Left lung (tissue), 10 donors: Measurements from ENCODE around the gene PITPNM2. TPM values are rescaled to one million over a fixed set of nuclear protein-coding genes. Genes with fewer than 3 reads are reported as not detected.
A peak's percentile ranks its signal among the peaks of the same experiment; 100 is the strongest.

Experiments used
- ATAC-seq: fragments of 200-7000 bp; cut with Tn5 transposase; one replicate; pipeline ENCODE4 v1.9.1; 2020; ENCODE audit warnings: moderate library complexity
- DNase-seq, 4 donors: peaks; one replicate each; pipeline ENCODE4 v3.0.0-alpha.2; 2013 to 2020
- H3K27ac ChIP-seq, 2 donors: fragments of 200-600 bp; sonication (generic) in 1 of 2; one replicate each; pipeline versions ENCODE4 v1.5.0 to v1.8.0; 2020 to 2021
- H3K27me3 ChIP-seq, 2 donors: fragments of 200-600 bp; sonication (generic) in 1 of 2; one replicate each; pipeline versions ENCODE4 v1.5.0 to v1.8.0; 2020 to 2021
- H3K36me3 ChIP-seq, 2 donors: fragments of 200-600 bp; sonication (generic) in 1 of 2; one replicate each; pipeline versions ENCODE4 v1.5.0 to v1.8.0; 2020 to 2021
- H3K4me1 ChIP-seq, 2 donors: fragments of 200-600 bp; one replicate each; pipeline ENCODE4 v1.8.0; 2021
- H3K4me3 ChIP-seq, 2 donors: fragments of 200-600 bp; sonication (generic) in 1 of 2; one replicate each; pipeline versions ENCODE4 v1.5.0 to v1.8.0; 2020 to 2021; ENCODE audit warnings: mild to moderate bottlenecking in 1 of 2
- H3K9me3 ChIP-seq, 2 donors: fragments of 200-600 bp; sonication (generic) in 1 of 2; one replicate each; pipeline versions ENCODE4 v1.5.0 to v1.8.0; 2020 to 2021
- intact Hi-C, 2 donors: fragments of 100-400 bp; cut with DNase I; formaldehyde crosslinking; loops; one replicate each; pipeline versions ENCODE4 v1.11.2 to v1.14.2; 2022
- polyA plus RNA-seq, 6 donors: library from polyadenylated mRNA; unstranded; fragments of 120-200 nt; gene quantifications; one replicate each; pipeline ENCODE4 v1.2.1, GENCODE V29; 2013; ENCODE audit not compliant: insufficient read length in 6 of 6
- total RNA-seq, 2 donors: library from RNA; stranded (reverse); fragmentation: NEBNext Ultra II Directional; extraction: Animal tissue kit (Norgen Biotek cat#: 25700); gene quantifications; one replicate each; pipeline ENCODE4 v1.2.1, GENCODE V29; 2021
- TF ChIP-seq, protein P1 (sequence below), 2 donors: fragments of 200-600 bp; sonication (generic) in 1 of 2; IDR thresholded peaks; one replicate each; pipeline versions ENCODE4 v1.5.0 to v1.8.0; 2021; ENCODE audit warnings: antibody characterized with exemption in 2 of 2
- donor health status: DM: no; HTN: yes; CAD: no.
- donor health status: DM: no; HTN: no; CAD: no.

The PITPNM2 gene
- total and polyA plus RNA-seq, 8 donors = 11.3 to 30.8 (median 14.5) TPM

DNA sequence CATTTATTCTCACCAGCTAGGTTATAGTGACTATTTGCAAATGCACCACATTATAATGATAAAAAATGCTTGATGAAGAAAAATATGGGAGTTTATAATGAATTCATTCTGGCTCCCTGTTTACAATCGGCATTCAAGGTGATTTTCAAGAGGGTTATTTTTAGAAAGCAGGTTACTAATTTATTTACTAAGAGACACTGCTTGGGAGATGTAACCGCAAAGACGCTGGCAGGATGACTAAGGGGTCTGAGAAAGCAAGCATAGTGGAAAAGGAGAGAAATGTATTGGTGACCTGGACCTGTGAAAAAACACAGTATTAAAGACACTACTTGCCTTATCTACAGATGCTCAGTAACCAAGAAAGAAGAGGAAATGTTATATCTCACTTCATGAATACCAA lies 13.3 kb upstream of the PITPNM2 start:
- peak; percentile 23 for ATAC-seq
- no peak for DNase-seq
- Histone ChIP-seq H3K4me1 (no peaks in the 10 kb centered on the region), H3K36me3 (peaks cover 0 to 34% of the 10 kb centered on the region in 2 donors), H3K4me3 (no peak overlapping the region), H3K27ac (peak overlapping the region in 1 of 2 donors; percentile 5), H3K9me3 (no peaks in the 10 kb centered on the region), H3K27me3 (no peaks in the 10 kb centered on the region)
- intact Hi-C loops = no loop called here
- TF ChIP-seq, protein P1, sequence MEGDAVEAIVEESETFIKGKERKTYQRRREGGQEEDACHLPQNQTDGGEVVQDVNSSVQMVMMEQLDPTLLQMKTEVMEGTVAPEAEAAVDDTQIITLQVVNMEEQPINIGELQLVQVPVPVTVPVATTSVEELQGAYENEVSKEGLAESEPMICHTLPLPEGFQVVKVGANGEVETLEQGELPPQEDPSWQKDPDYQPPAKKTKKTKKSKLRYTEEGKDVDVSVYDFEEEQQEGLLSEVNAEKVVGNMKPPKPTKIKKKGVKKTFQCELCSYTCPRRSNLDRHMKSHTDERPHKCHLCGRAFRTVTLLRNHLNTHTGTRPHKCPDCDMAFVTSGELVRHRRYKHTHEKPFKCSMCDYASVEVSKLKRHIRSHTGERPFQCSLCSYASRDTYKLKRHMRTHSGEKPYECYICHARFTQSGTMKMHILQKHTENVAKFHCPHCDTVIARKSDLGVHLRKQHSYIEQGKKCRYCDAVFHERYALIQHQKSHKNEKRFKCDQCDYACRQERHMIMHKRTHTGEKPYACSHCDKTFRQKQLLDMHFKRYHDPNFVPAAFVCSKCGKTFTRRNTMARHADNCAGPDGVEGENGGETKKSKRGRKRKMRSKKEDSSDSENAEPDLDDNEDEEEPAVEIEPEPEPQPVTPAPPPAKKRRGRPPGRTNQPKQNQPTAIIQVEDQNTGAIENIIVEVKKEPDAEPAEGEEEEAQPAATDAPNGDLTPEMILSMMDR (IDR thresholded peaks at IDR 0.05) = no peak

DNA sequence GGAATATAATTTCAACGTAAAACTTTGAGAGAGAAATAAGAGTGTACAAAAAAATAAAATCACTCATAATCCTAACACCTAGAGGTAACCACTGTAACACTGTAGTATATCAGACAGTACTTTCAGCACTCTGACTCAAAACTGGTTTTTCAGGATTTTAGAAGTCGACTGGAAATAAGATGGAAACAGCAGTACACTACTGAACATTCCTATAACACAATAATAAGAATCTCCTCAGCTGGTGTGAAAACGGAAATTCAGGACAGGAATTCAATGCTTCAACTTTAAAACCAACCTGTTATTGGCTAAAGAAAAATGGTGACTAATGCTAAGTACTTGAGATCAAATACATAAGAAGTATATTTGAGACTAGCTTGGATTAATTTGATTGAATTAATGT lies 12.3 kb upstream of the PITPNM2 start:
- intact Hi-C loops = no loop called here
- H3K27ac ChIP-seq = peak overlapping the region in 1 of 2 donors; percentile 5
- DNase-seq (peak in 1 of 4 donors; percentile 53), ATAC-seq (peak; percentile 80)
- H3K9me3 ChIP-seq = no peaks in the 10 kb centered on the region
- H3K4me1 ChIP-seq = no peaks in the 10 kb centered on the region
- no peaks in the 10 kb centered on the region for H3K27me3 ChIP-seq
- TF ChIP-seq, protein P1 (IDR thresholded peaks at IDR 0.05) = no peak
- no peak overlapping the region for H3K4me3 ChIP-seq
- peaks cover 0 to 34% of the 10 kb centered on the region in 2 donors for H3K36me3 ChIP-seq

DNA sequence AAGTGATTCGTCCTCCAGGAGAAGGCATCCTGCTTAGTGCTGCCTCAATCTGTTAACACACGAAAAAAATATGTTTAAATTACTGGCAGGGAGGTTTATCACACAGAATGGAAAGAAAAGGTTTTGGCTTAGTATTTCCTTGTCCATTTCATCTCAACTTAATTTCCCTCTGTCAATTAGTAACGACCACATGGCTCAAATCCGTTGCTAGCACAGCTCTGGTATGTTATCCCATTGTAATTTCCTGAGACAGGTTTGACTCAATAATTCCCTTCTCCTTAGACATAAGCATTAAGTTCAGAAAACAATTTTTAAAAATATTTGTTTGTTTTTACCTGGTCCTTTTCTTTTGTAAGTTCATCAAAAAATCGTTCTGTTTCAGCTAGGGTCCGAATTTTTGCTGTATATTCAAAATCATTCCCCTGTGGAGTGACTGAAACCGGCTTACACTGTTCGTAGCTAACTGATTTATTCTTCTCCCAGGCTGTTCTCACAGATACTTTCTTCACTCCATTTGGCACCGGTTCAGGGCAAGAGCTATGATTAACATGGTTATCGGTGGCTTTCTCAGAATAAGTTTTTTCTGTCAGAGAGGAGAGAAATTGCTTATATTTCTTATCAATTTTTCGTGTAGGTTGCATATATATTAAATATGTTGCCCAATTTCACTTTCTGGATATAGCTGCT lies 10.1 kb upstream of the PITPNM2 start:
- no peaks in the 10 kb centered on the region for H3K9me3 ChIP-seq
- DNase-seq (peak in 1 of 4 donors; percentile 44), ATAC-seq (no peak)
- no peaks in the 10 kb centered on the region for H3K27me3 ChIP-seq
- H3K27ac ChIP-seq = no peak overlapping the region
- TF ChIP-seq, protein P1 (IDR thresholded peaks at IDR 0.05) = no peak
- intact Hi-C loops = no loop called here
- H3K36me3 ChIP-seq = peaks cover 0 to 26% of the 10 kb centered on the region in 2 donors
- no peaks in the 10 kb centered on the region for H3K4me1 ChIP-seq
- H3K4me3 ChIP-seq = no peak overlapping the region

DNA sequence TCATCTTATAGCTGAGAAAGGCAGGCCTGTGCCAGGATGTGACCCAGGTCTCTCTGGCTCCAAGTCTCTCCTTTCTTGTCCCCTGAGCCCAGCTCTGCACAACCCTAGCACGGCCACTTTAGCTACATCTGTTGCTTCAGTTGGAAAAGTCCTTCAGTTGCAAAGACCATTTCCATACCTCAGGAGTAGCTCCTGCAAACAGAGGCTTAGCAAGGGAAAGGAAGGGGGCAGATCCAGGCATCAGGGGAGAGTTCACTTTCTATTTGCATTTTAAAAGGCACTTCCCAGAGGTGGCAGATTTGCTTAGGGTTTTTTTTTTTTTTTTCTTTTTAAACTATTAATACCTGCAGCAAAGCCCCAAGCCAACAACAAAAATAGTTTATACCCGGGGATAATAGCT lies 3.0 kb upstream of the PITPNM2 start:
- Histone ChIP-seq H3K36me3 (peaks cover 0 to 11% of the 10 kb centered on the region in 2 donors), H3K4me1 (peaks cover 9 to 27% of the 10 kb centered on the region in 2 donors), H3K27ac (no peak overlapping the region), H3K4me3 (no peak overlapping the region), H3K27me3 (peaks cover 0 to 23% of the 10 kb centered on the region in 2 donors), H3K9me3 (no peaks in the 10 kb centered on the region)
- no peak for DNase-seq
- TF ChIP-seq, protein P1 (IDR thresholded peaks at IDR 0.05) = no peak
- no peak for ATAC-seq
- intact Hi-C loops = loop anchor here in 1 of 2 donors (5.0 kb wide), 1 partner anchor 112 kb away; no protein-coding TSS in a partner anchor

DNA sequence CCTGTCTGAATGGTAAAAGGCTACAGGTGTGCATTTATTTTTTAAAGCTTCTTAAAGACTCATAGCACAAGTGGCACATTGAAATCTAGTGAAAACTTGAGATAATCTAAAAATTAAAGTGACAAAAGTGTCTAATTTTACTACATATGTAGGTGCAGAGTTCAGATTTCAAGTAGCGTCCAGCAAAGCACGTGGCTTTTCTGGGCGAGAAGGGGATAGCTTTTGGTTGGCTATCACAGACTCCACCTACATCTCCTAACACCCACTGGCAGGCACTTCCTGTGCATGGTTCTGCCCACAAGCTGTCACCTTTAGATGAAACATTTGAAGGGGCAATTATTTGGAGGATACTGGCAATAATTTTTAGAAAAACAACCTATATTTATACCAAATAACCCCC lies 1.9 kb upstream of the PITPNM2 start:
- Histone ChIP-seq H3K27ac (no peak overlapping the region), H3K4me1 (peaks cover 9 to 38% of the 10 kb centered on the region in 2 donors), H3K36me3 (peaks cover 0 to 11% of the 10 kb centered on the region in 2 donors), H3K9me3 (no peaks in the 10 kb centered on the region), H3K27me3 (peaks cover 0 to 23% of the 10 kb centered on the region in 2 donors), H3K4me3 (no peak overlapping the region)
- ATAC-seq (no peak), DNase-seq (no peak)
- intact Hi-C loops = loop anchor here in 1 of 2 donors (5.0 kb wide), 1 partner anchor 111 kb away; no protein-coding TSS in a partner anchor
- TF ChIP-seq, protein P1 (IDR thresholded peaks at IDR 0.05) = no peak
